Chondrocyte (in vitro differentiated cells): ENCODE measurements around the gene HSFX4. TPM values are rescaled to one million over a fixed set of nuclear protein-coding genes. Genes with fewer than 3 reads are reported as not detected.
A peak's percentile ranks its signal among the peaks of the same experiment; 100 is the strongest.
"Not testable (repeated sequence)": the region's sequence is repeated elsewhere in the genome, so short reads cannot be mapped to it uniquely, and the experiment has no call there.

Experiments used
- DNase-seq: peaks from one replicate; pipeline ENCODE4 v3.0.0; 2021; ENCODE audit warnings: mixed read lengths, low spot score
- H3K27ac Mint-ChIP-seq: one replicate; pipeline ENCODE4 v1.8.0; 2021; ENCODE audit warnings: mild to moderate bottlenecking, moderate library complexity, mixed read lengths; ENCODE audit not compliant: unreplicated experiment
- H3K27me3 Mint-ChIP-seq: 2 replicates; pipeline ENCODE4 v1.8.0; 2021; ENCODE audit warnings: low read depth, mixed read lengths
- H3K36me3 Mint-ChIP-seq: 2 replicates; pipeline ENCODE4 v1.8.0; 2021; ENCODE audit warnings: low read depth, mixed read lengths
- H3K4me1 Mint-ChIP-seq: 2 replicates; pipeline ENCODE4 v1.8.0; 2021; ENCODE audit warnings: low read depth, mild to moderate bottlenecking, mixed read lengths
- H3K4me3 Mint-ChIP-seq: one replicate; pipeline ENCODE4 v1.8.0; 2021; ENCODE audit warnings: mild to moderate bottlenecking, moderate library complexity, mixed read lengths; ENCODE audit not compliant: unreplicated experiment
- H3K9me3 Mint-ChIP-seq: 2 replicates; pipeline ENCODE4 v1.8.0; 2021; ENCODE audit warnings: low read depth, mixed read lengths
- total RNA-seq: library from RNA; stranded (reverse); gene quantifications from 3 replicates; pipeline ENCODE4 v1.2.1, GENCODE V29; 2021
- TF ChIP-seq, protein P1 (sequence below): fragments of 200-600 bp; sonication (generic); IDR thresholded peaks from 2 replicates; pipeline ENCODE4 v1.5.0; 2021; ENCODE audit warnings: antibody characterized with exemption, mild to moderate bottlenecking, moderate library complexity

HSFX4 gene
- total RNA-seq, 1 donor from 2014 or later = not detected

DNA sequence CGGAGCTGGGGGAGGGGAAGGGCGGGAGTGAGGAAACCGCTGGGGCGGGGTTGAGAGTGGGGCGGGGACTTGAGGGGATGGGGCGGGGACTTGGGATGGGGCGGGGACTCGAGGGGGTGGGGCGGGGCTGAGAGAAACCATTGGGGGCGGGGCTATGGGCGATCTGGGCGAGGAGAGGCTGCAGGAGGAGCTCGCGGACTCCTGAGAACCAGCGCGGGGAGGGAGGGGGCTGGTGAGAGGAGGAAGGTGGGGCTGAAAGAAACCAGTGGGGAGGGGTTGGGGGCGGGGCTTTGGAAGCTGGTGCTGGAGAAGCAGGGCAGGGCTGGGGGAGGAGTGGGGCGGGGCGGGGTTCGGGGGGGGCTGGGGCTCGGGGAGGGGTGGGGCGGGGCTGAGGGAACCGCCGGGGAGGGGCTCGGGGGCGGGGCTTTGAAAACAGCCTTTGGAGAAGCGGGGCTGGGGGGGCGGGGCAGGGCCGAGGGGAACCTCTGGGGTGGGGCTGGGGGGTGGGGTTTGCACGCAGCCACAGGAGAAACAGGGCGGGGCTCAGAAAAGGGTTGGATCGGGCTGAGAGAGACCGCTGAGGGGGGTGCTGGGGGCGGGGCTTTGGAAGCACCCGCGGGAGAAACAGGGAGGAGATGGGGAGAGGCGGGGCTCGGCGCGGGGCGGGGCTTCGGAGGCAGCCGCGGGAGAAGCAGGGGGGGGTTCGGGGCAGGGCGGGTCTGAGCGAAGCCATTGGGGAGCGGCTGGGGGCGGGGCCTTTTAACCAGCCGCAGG lies 9.7 kb downstream of the HSFX4 start:
- peaks cover 9% of the 10 kb centered on the region for H3K4me1 Mint-ChIP-seq
- peak; percentile 97 for DNase-seq
- no peaks in the 10 kb centered on the region for H3K9me3 Mint-ChIP-seq
- peak overlapping the region; percentile 99 for H3K27ac Mint-ChIP-seq
- peak overlapping the region; percentile 72 for H3K4me3 Mint-ChIP-seq
- no peaks in the 10 kb centered on the region for H3K36me3 Mint-ChIP-seq
- H3K27me3 Mint-ChIP-seq = no peaks in the 10 kb centered on the region
- TF ChIP-seq, protein P1, sequence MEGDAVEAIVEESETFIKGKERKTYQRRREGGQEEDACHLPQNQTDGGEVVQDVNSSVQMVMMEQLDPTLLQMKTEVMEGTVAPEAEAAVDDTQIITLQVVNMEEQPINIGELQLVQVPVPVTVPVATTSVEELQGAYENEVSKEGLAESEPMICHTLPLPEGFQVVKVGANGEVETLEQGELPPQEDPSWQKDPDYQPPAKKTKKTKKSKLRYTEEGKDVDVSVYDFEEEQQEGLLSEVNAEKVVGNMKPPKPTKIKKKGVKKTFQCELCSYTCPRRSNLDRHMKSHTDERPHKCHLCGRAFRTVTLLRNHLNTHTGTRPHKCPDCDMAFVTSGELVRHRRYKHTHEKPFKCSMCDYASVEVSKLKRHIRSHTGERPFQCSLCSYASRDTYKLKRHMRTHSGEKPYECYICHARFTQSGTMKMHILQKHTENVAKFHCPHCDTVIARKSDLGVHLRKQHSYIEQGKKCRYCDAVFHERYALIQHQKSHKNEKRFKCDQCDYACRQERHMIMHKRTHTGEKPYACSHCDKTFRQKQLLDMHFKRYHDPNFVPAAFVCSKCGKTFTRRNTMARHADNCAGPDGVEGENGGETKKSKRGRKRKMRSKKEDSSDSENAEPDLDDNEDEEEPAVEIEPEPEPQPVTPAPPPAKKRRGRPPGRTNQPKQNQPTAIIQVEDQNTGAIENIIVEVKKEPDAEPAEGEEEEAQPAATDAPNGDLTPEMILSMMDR = no peak

DNA sequence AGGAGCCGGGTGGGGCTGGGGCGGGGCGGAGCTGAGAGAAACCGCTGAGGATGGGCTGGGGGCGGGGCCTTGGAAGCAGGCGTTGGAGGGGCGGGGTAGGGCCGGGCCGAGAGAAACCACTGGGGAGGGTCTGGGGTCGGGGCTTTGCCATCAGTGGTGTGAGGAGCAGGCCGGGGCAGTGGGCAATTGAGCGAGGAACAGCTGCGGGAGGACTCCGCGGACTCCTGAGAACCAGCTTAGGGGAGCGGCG lies 10.2 kb downstream of the HSFX4 start:
- peak overlapping the region; percentile 87 for H3K4me3 Mint-ChIP-seq
- H3K4me1 Mint-ChIP-seq = peaks cover 9% of the 10 kb centered on the region
- H3K36me3 Mint-ChIP-seq = no peaks in the 10 kb centered on the region
- no peaks in the 10 kb centered on the region for H3K27me3 Mint-ChIP-seq
- TF ChIP-seq, protein P1 = no peak
- H3K27ac Mint-ChIP-seq = peak overlapping the region; percentile 99
- no peak for DNase-seq
- no peaks in the 10 kb centered on the region for H3K9me3 Mint-ChIP-seq

DNA sequence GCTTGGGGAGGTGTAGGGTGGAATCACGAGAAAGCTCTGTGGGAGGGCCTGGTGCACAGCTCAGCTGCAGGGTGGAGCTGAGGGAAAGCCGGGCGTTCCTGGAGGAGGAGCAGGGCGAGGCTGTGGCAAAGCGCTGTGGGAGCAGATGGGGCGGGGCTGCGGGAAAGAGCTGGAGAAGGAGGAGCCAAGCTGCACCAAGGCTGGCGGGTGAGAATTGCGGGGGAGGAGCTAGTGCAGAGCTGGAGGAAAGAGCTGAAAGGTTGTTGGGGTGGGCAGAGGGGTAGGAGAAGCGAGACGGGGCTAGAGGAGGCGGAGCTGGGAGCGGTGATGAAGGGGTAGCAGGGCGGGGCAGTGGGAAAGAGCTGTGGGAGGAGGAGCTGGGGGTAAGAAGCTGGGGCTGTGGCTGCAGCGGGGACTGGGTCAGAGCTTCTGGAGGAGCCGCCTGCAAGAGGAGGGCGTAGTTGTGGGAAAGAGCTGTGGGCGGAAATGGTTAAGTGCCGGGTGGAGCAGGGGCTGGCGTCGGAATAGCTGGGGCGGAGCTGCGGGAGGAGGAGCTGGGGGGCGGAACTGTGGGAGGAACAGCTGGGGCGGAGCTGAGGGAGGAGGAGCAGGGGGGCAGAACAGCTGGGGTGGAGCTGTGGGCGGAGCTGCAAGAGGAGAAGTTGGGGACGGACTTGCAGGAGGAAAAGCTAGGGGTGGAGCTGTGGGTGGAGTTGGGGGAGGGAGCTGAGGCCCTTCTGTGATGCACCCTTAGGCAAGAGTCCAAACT lies 10.7 kb downstream of the HSFX4 start:
- TF ChIP-seq, protein P1 = no peak
- H3K27ac Mint-ChIP-seq = peak overlapping the region; percentile 99
- H3K4me1 Mint-ChIP-seq = peaks cover 9% of the 10 kb centered on the region
- H3K36me3 Mint-ChIP-seq = no peaks in the 10 kb centered on the region
- peak; percentile 97 for DNase-seq
- no peaks in the 10 kb centered on the region for H3K9me3 Mint-ChIP-seq
- peak overlapping the region; percentile 87 for H3K4me3 Mint-ChIP-seq
- no peaks in the 10 kb centered on the region for H3K27me3 Mint-ChIP-seq

DNA sequence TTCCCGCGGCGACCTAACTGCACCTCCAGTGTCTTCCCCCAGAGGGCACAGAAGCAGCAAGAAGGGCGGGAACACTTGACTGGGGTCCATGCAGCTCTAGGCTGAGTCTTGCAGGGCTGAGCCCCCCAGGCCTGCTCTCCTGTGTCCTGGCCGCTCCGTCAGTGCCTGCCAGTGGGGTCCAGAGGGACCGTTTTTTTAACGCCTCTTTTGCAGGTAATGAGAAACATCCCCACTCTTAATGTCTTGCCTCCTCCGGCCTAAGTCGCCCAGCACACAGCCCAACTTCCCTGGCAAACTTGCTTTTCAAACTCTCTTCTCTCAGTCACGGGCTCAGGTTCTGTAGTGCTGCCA lies 11.3 kb downstream of the HSFX4 start:
- not testable (repeated sequence) for H3K4me1 Mint-ChIP-seq, H3K36me3 Mint-ChIP-seq, DNase-seq, H3K27me3 Mint-ChIP-seq, H3K9me3 Mint-ChIP-seq
- peak overlapping the region; percentile 87 for H3K4me3 Mint-ChIP-seq
- TF ChIP-seq, protein P1 = peak; percentile 71
- H3K27ac Mint-ChIP-seq = peak overlapping the region; percentile 99

DNA sequence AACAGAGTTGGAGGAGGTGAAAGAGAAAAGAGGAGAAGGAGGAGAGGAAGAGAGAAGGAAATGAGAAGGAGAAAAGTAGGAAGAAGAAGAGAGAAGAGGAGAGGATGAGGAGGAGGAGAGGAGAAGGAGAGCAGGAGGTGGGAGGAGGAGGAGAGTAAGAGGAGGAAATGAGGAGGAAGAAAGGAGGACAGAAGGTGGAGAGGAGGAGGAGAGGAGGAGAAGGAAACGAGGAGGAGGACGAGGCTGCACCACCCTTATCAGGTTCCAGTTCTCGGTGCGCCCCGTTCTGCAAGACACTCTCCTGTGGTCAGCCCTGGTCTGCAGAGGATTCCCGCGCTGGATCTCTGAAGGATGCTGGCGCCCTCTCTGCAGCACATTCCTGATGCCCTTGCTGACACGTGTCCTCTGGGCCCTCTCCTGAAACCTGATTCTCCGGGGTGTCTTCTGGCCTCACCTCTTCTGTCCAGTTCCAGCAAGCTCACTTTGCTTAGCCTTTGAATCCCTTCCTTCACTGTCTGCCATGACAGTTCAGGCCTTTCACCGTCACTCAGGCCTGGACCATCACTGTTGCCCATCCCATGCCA lies 15.8 kb downstream of the HSFX4 start:
- not testable (repeated sequence) for H3K9me3 Mint-ChIP-seq, H3K27me3 Mint-ChIP-seq, H3K27ac Mint-ChIP-seq, DNase-seq, H3K4me3 Mint-ChIP-seq, H3K36me3 Mint-ChIP-seq
- peaks cover 13% of the 10 kb centered on the region for H3K4me1 Mint-ChIP-seq

DNA sequence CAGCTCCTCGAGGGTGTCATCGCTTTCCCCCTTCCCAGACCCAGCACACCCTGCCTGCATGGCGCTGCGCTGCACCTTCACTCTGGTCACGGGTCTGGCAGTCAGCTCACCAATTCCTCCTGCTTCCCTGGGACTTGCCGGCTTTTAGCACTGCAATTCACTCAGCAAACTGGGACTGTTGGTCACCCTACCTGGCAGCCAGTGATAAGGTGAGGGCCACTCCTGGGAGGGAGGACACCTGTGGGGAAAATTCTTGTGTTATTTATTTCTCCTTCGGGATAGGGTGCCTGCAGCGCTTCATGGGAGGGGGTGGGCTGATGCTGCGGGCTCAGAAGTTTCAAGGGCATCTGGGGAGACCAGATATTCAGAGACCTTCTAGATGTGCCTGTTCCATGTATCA lies 16.4 kb downstream of the HSFX4 start:
- not testable (repeated sequence) for H3K4me3 Mint-ChIP-seq, H3K27ac Mint-ChIP-seq, H3K36me3 Mint-ChIP-seq, DNase-seq, H3K9me3 Mint-ChIP-seq, H3K27me3 Mint-ChIP-seq
- peaks cover 13% of the 10 kb centered on the region for H3K4me1 Mint-ChIP-seq

DNA sequence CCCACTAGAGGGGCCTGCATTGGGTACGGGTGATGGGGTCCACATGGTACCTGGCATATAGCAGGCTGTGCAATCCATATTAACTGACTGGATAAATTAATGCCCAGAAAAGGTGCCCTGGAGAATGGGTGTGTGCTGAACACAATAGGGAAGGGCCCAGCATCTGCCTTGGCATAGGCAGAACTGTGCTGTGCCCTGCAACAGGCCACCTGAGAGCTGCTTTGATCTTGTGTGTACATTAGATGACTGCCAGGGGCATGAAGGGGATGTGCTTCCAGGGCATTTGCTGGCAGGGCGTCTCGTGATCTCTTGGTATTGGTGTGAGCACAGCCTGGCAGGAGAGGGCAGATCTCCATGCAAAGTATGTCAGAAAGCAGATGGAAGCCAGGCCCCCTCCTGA lies 17.6 kb downstream of the HSFX4 start:
- not testable (repeated sequence) for H3K4me3 Mint-ChIP-seq, H3K27ac Mint-ChIP-seq, DNase-seq, H3K27me3 Mint-ChIP-seq, H3K36me3 Mint-ChIP-seq, H3K9me3 Mint-ChIP-seq
- peaks cover 13% of the 10 kb centered on the region for H3K4me1 Mint-ChIP-seq
